WTC11 (cell line): ENCODE results near the gene TUBB2A. TPM values are rescaled to one million over a fixed set of nuclear protein-coding genes. Genes with fewer than 3 reads are reported as not detected.

Experiments used
- ATAC-seq: fragments of 200-7000 bp; cut with Tn5 transposase; 2 replicates; pipeline ENCODE4 v1.10.0; 2021; ENCODE audit warnings: mild to moderate bottlenecking, moderate library complexity
- CTCF ChIA-PET: fragments of 300-600 bp; sonication (Branson Sonifier 250); formaldehyde crosslinking; loops from one replicate; lab custom pipeline; 2021; ENCODE audit warnings: antibody characterized with exemption; lab: Charles Lee
- POLR2A ChIA-PET: fragments of 350-600 bp; sonication (Branson Sonifier 250); formaldehyde crosslinking; loops from one replicate; lab custom pipeline; 2021; ENCODE audit warnings: antibody characterized with exemption; lab: Charles Lee
- DNase-seq: peaks from one replicate; pipeline ENCODE4 v3.0.0; 2021; ENCODE audit warnings: low spot score
- H3K27ac Mint-ChIP-seq: 2 replicates; pipeline ENCODE4 v1.8.0; 2021; ENCODE audit warnings: mixed read lengths
- H3K27me3 Mint-ChIP-seq: 2 replicates; pipeline ENCODE4 v1.8.0; 2021; ENCODE audit warnings: low read depth, mild to moderate bottlenecking, moderate library complexity, mixed read lengths
- H3K36me3 Mint-ChIP-seq: 2 replicates; pipeline ENCODE4 v1.8.0; 2021; ENCODE audit warnings: mixed read lengths
- H3K4me1 Mint-ChIP-seq: 2 replicates; pipeline ENCODE4 v1.8.0; 2022; ENCODE audit warnings: mixed read lengths
- H3K4me3 Mint-ChIP-seq: 2 replicates; pipeline ENCODE4 v1.8.0; 2021; ENCODE audit warnings: mild to moderate bottlenecking, moderate library complexity, mixed read lengths
- H3K9me3 Mint-ChIP-seq: 2 replicates; pipeline ENCODE4 v1.8.0; 2021; ENCODE audit warnings: mixed read lengths
- ARID4B ChIP-seq: sonication (generic); formaldehyde crosslinking; IDR thresholded peaks from 2 replicates; pipeline ENCODE4 v1.8.0; 2023; ENCODE audit warnings: missing genetic modification reagents, mild to moderate bottlenecking, borderline replicate concordance
- ATF2 ChIP-seq: sonication (generic); formaldehyde crosslinking; IDR thresholded peaks from 2 replicates; pipeline ENCODE4 v1.8.1; 2022; ENCODE audit warnings: low read depth, missing genetic modification reagents, borderline replicate concordance
- CREB1 ChIP-seq: sonication (generic); formaldehyde crosslinking; IDR thresholded peaks from 2 replicates; pipeline ENCODE4 v1.8.0; 2023; ENCODE audit warnings: mild to moderate bottlenecking, missing genetic modification reagents
- E2F1 ChIP-seq: sonication (generic); formaldehyde crosslinking; IDR thresholded peaks from 2 replicates; pipeline ENCODE4 v1.8.0; 2022; ENCODE audit warnings: mild to moderate bottlenecking, missing genetic modification reagents
- ERG ChIP-seq: fragments of 250-450 bp; sonication (Bioruptor Pico); IDR thresholded peaks from 2 replicates; pipeline ENCODE4 v1.8.0; 2021; ENCODE audit warnings: mild to moderate bottlenecking
- KAT7 ChIP-seq: sonication (generic); formaldehyde crosslinking; IDR thresholded peaks from 2 replicates; pipeline ENCODE4 v1.8.1; 2023; ENCODE audit warnings: missing genetic modification reagents, mild to moderate bottlenecking, borderline replicate concordance
- MLX ChIP-seq: sonication (generic); formaldehyde crosslinking; IDR thresholded peaks from 2 replicates; pipeline ENCODE4 v1.8.1; 2023; ENCODE audit warnings: mild to moderate bottlenecking, missing genetic modification reagents, moderate library complexity
- NR3C1 ChIP-seq: sonication (generic); formaldehyde crosslinking; conservative IDR thresholded peaks from 2 replicates; pipeline ENCODE4 v1.8.1; 2023; ENCODE audit warnings: low read depth, mild to moderate bottlenecking, missing genetic modification reagents
- OVOL2 ChIP-seq: fragments of 250-450 bp; sonication (Bioruptor Pico); IDR thresholded peaks from 2 replicates; pipeline ENCODE4 v1.9.0; 2021; ENCODE audit warnings: mild to moderate bottlenecking, borderline replicate concordance
- SOX15 ChIP-seq: fragments of 250-450 bp; sonication (Bioruptor Pico); IDR thresholded peaks from 2 replicates; pipeline ENCODE4 v1.9.0; 2021; ENCODE audit warnings: mild to moderate bottlenecking
- TCF7 ChIP-seq: sonication (generic); formaldehyde crosslinking; IDR thresholded peaks from 2 replicates; pipeline ENCODE4 v1.8.0; 2022; ENCODE audit warnings: mild to moderate bottlenecking, low read depth, missing genetic modification reagents, moderate library complexity
- TEAD4 ChIP-seq: sonication (generic); formaldehyde crosslinking; IDR thresholded peaks from 2 replicates; pipeline ENCODE4 v1.8.0; 2022; ENCODE audit warnings: mild to moderate bottlenecking, missing genetic modification reagents
- ZNF219 ChIP-seq: sonication (generic); formaldehyde crosslinking; IDR thresholded peaks from 2 replicates; pipeline ENCODE4 v1.8.0; 2023; ENCODE audit warnings: missing genetic modification reagents, mild to moderate bottlenecking, borderline replicate concordance
- ZNF396 ChIP-seq: fragments of 250-450 bp; sonication (Bioruptor Pico); IDR thresholded peaks from 2 replicates; pipeline ENCODE4 v1.8.0; 2021; ENCODE audit warnings: mild to moderate bottlenecking, moderate library complexity, borderline replicate concordance
- total RNA-seq: library from RNA; stranded (reverse); gene quantifications from 3 replicates; pipeline ENCODE4 v1.2.3, GENCODE V29; 2021

Gene TUBB2A
- total RNA-seq, 1 experiment from 2014 or later: 357 TPM

DNA sequence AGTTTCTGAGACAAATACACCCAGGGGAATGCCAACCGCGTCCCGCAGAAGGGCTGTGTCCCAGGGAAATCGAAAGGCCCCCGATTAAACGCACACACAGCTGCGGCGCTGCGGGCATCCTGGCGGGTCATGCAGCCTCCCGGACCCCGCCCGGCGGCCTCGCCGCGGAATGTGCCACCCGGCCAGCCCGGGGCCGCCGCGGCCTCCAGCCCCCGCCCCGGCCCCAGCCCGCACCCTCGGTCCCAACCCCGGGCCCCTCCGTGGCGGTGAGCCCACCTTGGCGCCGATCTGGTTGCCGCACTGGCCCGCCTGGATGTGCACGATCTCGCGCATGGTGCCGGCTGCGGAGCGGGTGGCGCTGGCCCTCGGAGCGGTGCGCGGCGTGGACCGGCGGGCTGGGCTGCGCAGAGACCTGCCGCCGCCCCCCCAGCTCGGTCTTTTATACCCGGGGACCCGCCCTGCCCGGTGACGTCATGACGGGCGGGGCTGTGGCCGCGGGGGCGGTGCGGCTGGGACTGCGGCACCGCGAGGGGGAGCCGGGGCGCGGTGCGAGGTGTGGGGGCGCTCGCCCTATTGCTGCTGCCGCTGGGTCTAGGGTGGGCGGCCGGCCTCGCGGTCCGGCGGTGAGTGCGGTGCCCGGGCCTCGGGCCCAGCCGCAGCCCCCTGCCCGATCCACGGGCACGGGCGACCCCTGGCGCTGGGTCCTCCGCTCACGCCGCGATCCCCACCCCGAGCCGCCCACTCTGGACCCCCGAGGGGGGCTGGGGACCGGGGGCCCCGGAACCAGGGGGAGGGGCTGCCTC is at the start of gene TUBB2A (continued):
- peak; percentile 66; the same call in 1 of the 2 replicates for TF ChIP-seq MLX
- no peak for TF ChIP-seq CREB1 (CRISPR knock-in tag)
- TF ChIP-seq ZNF396 (CRISPR knock-in tag): no peak
- TF ChIP-seq TEAD4 (CRISPR knock-in tag): no peak
- no peak for TF ChIP-seq TCF7 (CRISPR knock-in tag)
- 0 out of 2 replicates have a peak, but pooled peaks have one; percentile 31 for TF ChIP-seq ZNF219 (CRISPR knock-in tag)
- no peak for TF ChIP-seq KAT7
- no peak for TF ChIP-seq SOX15 (CRISPR knock-in tag)
- TF ChIP-seq NR3C1 (CRISPR knock-in tag): no peak
- no peak for TF ChIP-seq E2F1 (CRISPR knock-in tag)
- peak; percentile 42; the same call in 1 of the 2 replicates for TF ChIP-seq ARID4B (CRISPR knock-in tag)
- TF ChIP-seq ATF2: no peak

- Mint-ChIP-seq H3K4me1 (peaks cover 37% of the 10 kb centered on the region), H3K27ac (no peak overlapping the region), H3K9me3 (no peaks in the 10 kb centered on the region), H3K36me3 (no peaks in the 10 kb centered on the region), H3K27me3 (no peaks in the 10 kb centered on the region), H3K4me3 (no peak overlapping the region)
- TF ChIP-seq ZNF219 (CRISPR knock-in tag) (no peak), ERG (CRISPR knock-in tag) (no peak), OVOL2 (CRISPR knock-in tag) (no peak)
- ATAC-seq (no peak), DNase-seq (no peak)
- POLR2A ChIA-PET: no interaction called here
- CTCF ChIA-PET: interaction anchor here (0.6 to 1.5 kb wide), 3 partner anchors 13 to 44 kb away, joined by 3 to 4 read pairs (median 4); no protein-coding TSS in a partner anchor
Measured at GRCh38 chr6:3206339-3207015, 49.1 kb upstream of the TUBB2A start.
